ENCODE measurements around the gene PAK6.

The PAK6 gene

DNA sequence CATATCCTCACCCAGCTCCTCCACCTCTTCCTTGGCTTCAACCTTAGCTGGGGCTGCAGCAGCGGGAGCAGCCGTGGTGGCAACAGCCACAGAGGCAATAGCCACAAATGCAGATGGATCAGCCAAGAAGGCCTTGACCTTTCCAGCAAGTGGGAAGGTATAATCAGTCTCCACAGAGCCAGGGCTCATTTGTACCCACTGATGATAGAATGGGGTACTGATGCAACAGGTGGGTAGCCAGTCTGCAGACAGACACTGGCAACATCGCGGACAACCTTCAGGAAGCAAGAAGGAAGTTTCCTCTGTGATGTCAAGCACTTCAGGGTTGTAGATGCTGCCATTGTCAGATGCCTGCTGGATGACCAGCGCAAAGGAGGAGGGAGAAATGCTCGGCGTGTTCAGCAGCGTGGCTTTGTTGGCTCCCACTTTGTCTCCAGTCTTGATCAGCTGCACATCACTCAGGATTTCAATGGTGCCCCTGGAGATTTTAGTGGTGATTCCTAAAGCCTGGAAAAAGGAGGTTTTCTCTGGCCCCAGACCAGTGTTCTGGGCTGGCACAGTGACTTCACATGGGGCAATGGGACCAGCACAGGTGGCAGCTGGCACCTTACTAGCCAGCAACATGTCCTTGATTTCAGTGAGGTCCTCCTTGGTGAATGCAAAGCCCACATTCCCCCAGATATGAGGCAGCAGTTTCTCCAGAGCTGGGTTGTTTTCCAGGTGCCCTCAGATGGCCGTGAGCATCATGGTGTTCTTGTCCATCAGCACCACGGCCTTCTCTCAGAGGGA lies 73.7 kb downstream of the PAK6 start:
- no peak for DNase-seq (ENCODE audit: low read depth)

- no peak for DNase-seq (ENCODE audit: low read depth)
These were observed 74.9 kb downstream of the PAK6 start for GRCh38 chr15:40313531-40314398.

DNA sequence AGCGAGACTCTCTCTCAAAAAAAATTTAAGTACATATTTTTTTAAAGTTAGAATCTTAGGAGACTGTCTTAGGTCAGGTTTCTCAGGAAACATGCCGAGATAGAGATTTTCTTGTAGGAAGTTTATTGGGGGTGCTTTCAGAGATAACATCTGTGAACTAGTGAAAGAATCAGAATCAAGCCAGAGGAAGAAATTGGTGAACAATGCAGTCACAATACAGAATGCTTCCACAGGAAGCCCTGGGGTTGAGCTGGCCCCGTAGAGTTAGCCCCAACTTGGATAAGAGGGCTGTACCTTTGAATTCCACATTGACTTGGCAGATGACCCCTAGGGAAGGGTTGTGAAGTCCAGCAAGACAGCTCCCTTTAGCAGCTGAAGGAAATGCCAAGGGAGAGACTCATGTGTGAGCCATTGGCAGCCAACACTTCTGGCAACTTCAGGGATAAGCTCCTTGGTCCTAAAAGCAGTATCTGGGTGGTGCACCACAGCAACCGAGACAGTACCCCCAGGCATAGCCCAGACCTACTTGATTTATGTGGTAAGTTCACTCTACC lies 75.9 kb downstream of the PAK6 start:
- no peak for DNase-seq (ENCODE audit: low read depth)

- no peak for DNase-seq (ENCODE audit: low read depth)
These were observed 78.1 kb downstream of the PAK6 start for GRCh38 chr15:40316931-40317330.

GRCh38 chr15:40317580-40317979 lies 78.7 kb downstream of the PAK6 start:
- no peak for DNase-seq (ENCODE audit: low read depth)

GRCh38 chr15:40320409-40320808 lies 81.5 kb downstream of the PAK6 start:
- DNase-seq (ENCODE audit: low read depth) = no peak

DNA sequence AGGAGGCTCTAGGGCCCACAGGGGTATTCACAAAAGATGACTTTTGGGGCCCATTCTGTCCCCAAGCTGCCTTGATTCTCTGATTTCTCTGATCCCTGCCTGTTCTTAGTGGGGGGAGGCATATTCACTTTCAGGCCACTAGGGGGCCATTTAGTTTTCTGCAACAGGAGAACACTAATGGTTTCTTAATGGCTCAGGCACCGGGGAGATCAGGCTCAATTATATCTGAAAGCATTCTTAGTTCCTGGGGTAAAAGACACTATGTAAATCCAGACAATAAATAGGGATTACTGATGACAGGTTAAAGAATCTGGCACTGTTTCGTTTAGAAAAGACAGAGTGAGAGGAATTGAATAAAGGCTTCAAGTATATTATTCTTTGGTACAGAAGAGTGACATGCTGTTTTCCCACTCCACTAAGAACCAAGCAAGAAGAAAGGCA lies 82.1 kb downstream of the PAK6 start:
- no peak for DNase-seq (ENCODE audit: low read depth)

DNA sequence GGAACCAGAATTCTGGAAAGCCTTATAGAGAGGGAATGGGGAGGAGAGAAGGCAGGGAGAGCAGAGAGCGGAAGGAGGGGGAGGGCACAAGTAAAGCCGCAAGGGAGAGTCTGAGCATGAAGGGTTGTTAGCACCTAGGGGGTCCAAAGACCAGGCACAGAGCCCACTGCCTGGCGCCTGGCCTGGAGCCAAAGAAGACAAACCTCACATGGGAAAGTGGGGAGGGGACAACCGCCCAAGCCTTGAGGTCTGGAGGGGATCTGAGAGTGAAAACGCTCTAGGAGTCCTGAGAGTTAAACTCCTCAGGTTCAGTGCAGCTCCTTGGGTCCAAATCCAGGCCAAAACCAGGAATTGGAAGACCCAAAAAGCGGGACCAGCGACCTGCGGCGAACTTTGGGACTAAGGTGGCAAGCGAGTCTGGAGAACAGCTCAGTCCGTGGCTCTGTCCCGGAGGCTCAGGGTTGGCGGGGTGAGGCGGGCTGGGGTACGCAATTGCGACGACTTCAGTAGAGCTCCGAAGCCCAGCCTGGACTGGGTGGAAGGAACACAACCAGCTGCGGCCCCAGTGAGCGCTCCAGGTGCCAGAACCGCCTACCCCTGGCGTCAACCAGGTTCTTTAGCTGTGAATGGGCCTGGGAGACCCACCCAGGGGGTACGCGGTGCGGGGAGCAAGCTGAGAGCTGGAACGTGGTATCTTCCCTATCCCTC lies 83.8 kb downstream of the PAK6 start:
- DNase-seq (ENCODE audit: low read depth) = no peak

DNA sequence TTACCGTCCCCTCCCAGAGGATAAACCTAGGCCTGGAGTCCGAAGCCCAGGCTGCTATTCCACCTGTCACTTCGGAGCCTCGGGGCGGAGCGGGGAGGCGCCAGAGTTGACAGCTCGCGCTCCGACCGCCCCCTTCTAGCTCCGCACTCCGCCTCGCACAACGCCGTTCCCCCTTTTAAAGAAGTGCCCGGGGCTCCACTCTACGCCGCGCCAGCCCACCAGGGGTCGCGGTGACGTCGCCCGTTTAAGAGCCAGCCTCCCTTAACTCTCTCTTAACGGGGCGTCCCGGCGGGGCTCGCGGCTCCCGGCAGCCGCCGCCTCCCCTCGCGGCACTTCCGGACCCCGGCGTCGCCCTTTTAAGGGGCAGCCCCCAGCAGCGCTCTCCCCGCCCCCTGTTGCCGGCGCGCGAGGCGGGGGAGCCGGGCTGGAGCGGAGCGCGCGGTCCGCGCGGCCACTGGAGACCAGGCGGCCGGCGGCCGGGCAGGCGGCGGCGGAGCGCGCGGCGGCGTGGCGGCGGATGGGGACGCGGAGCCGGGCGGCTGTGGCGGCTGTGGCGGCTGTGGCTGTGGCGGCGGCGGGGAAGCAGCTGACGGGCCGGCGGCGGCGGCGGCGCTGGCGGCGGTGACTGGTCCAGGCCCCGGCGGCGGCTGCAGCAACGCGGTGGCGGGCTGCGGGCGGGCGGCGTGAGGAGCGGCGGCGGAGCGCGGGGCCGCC lies 84.5 kb downstream of the PAK6 start, which contains the start of gene INAFM2:
TSS of gene INAFM2 (plus strand) at position 454 of the 714 bp plus-strand sequence. CDS start 364 bp downstream, outside the sequence.
- DNase-seq (ENCODE audit: low read depth) = peak; percentile 90

DNA sequence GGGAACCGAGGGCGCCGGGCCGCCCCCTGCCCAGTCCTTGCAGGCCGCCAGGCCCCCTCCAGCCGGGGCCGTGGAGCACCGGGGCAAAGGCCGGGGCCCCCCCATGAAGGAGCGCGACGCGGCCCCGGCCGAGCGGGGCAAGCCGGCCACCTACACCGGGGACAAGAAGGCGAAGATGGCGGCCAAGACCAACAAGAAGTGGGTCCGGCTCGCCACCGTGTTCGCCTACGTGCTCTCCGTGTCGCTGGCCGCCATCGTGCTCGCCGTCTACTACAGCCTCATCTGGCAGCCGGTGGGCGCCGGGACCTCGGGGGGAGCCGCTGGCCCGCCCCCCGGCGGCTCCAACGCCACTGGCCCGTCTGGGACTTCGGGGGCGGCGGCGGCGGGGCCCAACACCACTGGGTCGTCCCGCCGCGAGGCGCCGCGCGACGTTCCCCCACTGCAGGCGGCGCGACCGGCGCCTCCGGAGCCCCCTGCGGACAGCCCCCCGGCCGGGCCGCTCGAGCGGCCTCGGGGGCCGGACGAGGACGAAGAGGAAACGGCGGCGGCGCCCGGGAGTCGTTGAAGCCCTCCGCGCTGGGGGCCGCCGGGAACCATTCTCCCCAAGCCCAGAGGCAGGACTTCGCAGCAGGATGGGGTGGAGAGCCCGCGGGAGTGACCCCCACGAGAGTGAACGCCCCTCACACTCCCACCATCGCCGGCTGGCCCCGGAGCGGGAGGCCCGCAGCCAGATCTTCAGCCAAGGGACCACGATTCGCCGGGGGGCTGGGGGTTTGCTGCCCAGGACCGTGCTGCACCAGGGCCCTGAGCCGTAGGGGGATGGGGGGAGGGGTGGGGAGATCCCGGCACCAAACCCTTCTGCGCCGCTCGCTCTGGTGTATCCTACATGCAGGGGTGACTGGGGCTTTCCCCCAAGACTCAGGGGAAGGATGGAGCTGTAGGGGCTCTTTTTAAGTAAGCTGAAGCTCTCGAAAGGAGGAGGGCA lies 85.4 kb downstream of the PAK6 start:
- peak; percentile 26 for DNase-seq (ENCODE audit: low read depth)

DNA sequence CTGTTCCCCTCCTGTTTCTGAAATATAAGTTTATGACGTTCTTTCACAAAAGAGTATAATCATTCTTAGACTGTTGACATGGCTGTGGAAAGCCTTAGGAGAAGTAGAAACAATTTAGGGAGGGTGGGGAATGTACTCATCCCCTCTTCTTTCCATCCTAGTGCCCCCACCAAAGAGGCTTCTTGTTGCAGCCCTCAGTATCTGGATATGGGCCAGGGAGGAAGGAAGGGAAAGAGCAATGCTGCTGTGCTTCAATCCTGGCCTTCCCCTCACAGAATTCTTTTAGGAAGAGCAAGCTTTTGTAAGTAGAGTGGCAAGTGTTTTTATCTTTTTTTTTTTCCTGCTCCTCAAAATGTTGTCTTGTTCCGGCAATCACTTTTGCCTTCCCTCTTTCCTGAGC lies 86.3 kb downstream of the PAK6 start:
- no peak for DNase-seq (ENCODE audit: low read depth)

DNA sequence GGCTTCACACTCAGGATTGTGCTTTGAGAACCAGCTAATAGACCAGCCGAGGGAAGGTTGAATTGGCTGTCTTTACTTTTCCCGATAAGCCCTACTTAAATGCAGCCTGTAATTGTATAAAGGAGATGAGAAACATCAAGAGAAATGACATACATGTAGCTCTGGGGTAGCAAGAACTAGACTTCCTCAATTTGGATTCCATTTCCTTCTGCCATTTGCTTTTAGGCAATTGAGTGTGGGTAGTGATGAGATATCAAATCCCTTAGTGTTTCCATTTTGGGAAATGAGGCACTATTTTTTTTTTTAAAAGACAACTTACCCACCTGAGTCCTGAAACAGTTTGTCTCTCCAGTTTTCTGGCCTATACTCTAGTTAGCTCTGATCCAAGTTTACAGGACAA lies 86.8 kb downstream of the PAK6 start:
- no peak for DNase-seq (ENCODE audit: low read depth)

Measured in activated T-cell treated with anti-CD3 and anti-CD28 coated beads for 48 hours (primary cell).